OCI-LY1 (cell line): ENCODE results near the gene FGF14.

ENCODE experiments used
- H2AFZ ChIP-seq: fragments of 200-600 bp; sonication (generic), shearing (Covaris generic); 2 replicates; pipeline ENCODE4 v1.6.0; 2014; ENCODE audit warnings: antibody characterized with exemption, mild to moderate bottlenecking, low read length
- H3F3A ChIP-seq: fragments of 200-600 bp; sonication (generic), shearing (Covaris generic); 2 replicates; pipeline ENCODE4 v1.6.0; 2014; ENCODE audit warnings: mild to moderate bottlenecking, antibody characterized with exemption, low read length, moderate library complexity; ENCODE audit not compliant: insufficient read depth
- H3K27ac ChIP-seq: fragments of 200-600 bp; sonication (generic); 2 replicates; pipeline ENCODE4 v1.5.1; 2014; ENCODE audit warnings: low read length, mixed run types, mild to moderate bottlenecking, low read depth; ENCODE audit not compliant: poor library complexity, severe bottlenecking
- H3K27me3 ChIP-seq: fragments of 200-600 bp; sonication (generic); 2 replicates; pipeline ENCODE4 v1.6.0; 2014; ENCODE audit warnings: antibody characterized with exemption, mild to moderate bottlenecking, low read length, moderate library complexity; ENCODE audit not compliant: insufficient read depth
- H3K36me3 ChIP-seq: fragments of 200-600 bp; sonication (generic); 2 replicates; pipeline ENCODE4 v1.6.1; 2014; ENCODE audit warnings: mild to moderate bottlenecking, antibody characterized with exemption, low read length, moderate library complexity, mixed read lengths; ENCODE audit not compliant: insufficient read depth
- H3K4me1 ChIP-seq: fragments of 200-600 bp; sonication (generic); 2 replicates; pipeline ENCODE4 v1.5.1; 2014; ENCODE audit warnings: mild to moderate bottlenecking, low read length, moderate library complexity; ENCODE audit not compliant: insufficient read depth, severe bottlenecking
- H3K4me2 ChIP-seq: fragments of 200-600 bp; sonication (generic), shearing (Covaris generic); 2 replicates; pipeline ENCODE4 v1.6.1; 2014; ENCODE audit warnings: low read length
- H3K4me3 ChIP-seq: fragments of 200-600 bp; sonication (generic); 2 replicates; pipeline ENCODE4 v1.5.1; 2014; ENCODE audit warnings: low read length, low read depth, mild to moderate bottlenecking, mixed read lengths; ENCODE audit not compliant: poor library complexity, severe bottlenecking
- H3K79me2 ChIP-seq: fragments of 200-600 bp; shearing (Covaris generic); 2 replicates; pipeline ENCODE4 v1.6.1; 2016; ENCODE audit warnings: mixed run types, low read length, mixed read lengths; ENCODE audit not compliant: insufficient read depth
- H3K9ac ChIP-seq: fragments of 200-600 bp; sonication (generic), shearing (Covaris generic); 2 replicates; pipeline ENCODE4 v1.6.1; 2014; ENCODE audit warnings: mild to moderate bottlenecking, low read length, mixed read lengths
- H3K9me2 ChIP-seq: fragments of 200-600 bp; sonication (generic), shearing (Covaris generic); 2 replicates; pipeline ENCODE4 v1.6.1; 2014; ENCODE audit warnings: low read depth, mild to moderate bottlenecking, low read length, mixed read lengths
- H3K9me3 ChIP-seq: fragments of 200-600 bp; shearing (Covaris generic); 2 replicates; pipeline ENCODE4 v1.6.1; 2014; ENCODE audit warnings: low read length, mixed read lengths
- H4K20me1 ChIP-seq: fragments of 200-600 bp; sonication (generic), shearing (Covaris generic); 2 replicates; pipeline ENCODE4 v1.6.0; 2016; ENCODE audit warnings: mild to moderate bottlenecking, low read length; ENCODE audit not compliant: insufficient read depth
- EZH2 ChIP-seq: fragments of 200-600 bp; sonication (generic), shearing (Covaris generic); IDR thresholded peaks from 2 replicates; pipeline ENCODE4 v1.8.0; 2017; ENCODE audit warnings: borderline replicate concordance, mixed run types, mild to moderate bottlenecking, antibody characterized with exemption, low read length, moderate library complexity, mixed read lengths
- TF ChIP-seq, protein P1 (sequence below): fragments of 200-600 bp; sonication (generic), shearing (Covaris generic); IDR thresholded peaks from 2 replicates; pipeline ENCODE4 v1.5.1; 2017; ENCODE audit warnings: mild to moderate bottlenecking, antibody characterized with exemption, low read length, moderate library complexity, mixed read lengths

Gene FGF14

DNA sequence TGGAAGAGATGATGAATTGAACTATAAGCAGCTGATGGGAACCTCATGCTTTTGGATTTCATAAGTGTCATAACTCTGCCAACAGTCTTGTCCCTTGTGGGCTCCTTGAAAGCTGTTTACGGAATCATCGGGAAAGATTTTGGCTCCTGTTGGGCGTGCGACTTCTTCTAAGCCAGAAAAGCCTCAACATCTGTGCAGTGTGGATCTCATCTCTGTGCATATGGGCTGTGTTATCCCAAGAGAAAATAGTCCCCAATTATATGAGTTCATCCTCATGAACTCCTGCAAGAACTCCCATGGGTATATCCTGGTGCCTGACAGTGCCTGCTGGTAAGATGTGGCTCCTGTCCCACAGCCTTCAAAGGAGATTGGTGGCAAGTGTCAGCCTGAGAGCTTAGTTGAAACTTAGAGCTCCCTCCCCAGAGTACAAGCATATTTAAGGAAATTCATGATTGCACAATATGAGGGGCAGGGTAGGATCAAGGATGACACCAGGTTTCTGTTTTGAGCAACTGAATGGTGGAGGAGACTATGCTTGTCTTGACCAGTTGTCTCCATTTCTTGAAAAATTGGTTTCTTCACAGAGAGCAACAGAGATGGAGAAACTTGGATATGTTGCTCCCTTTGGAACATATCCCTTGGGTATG is 705.9 kb downstream of the FGF14 start:
- H3K27me3 ChIP-seq = peaks cover 7% of the 10 kb centered on the region; the same call in 1 of the 2 replicates
- H3K4me1 ChIP-seq = no peaks in the 10 kb centered on the region
- no peak overlapping the region for H3K9ac ChIP-seq
- no peaks in the 10 kb centered on the region for H4K20me1 ChIP-seq
- no peak overlapping the region for H2AFZ ChIP-seq
- no peaks in the 10 kb centered on the region for H3K36me3 ChIP-seq
- TF ChIP-seq, protein P1, sequence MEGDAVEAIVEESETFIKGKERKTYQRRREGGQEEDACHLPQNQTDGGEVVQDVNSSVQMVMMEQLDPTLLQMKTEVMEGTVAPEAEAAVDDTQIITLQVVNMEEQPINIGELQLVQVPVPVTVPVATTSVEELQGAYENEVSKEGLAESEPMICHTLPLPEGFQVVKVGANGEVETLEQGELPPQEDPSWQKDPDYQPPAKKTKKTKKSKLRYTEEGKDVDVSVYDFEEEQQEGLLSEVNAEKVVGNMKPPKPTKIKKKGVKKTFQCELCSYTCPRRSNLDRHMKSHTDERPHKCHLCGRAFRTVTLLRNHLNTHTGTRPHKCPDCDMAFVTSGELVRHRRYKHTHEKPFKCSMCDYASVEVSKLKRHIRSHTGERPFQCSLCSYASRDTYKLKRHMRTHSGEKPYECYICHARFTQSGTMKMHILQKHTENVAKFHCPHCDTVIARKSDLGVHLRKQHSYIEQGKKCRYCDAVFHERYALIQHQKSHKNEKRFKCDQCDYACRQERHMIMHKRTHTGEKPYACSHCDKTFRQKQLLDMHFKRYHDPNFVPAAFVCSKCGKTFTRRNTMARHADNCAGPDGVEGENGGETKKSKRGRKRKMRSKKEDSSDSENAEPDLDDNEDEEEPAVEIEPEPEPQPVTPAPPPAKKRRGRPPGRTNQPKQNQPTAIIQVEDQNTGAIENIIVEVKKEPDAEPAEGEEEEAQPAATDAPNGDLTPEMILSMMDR = no peak
- no peak for TF ChIP-seq EZH2
- H3K27ac ChIP-seq = no peak overlapping the region
- no peaks in the 10 kb centered on the region for H3K9me3 ChIP-seq
- H3K79me2 ChIP-seq = no peaks in the 10 kb centered on the region
- H3K4me3 ChIP-seq = no peak overlapping the region
- H3K4me2 ChIP-seq = no peak overlapping the region
- no peaks in the 10 kb centered on the region for H3F3A ChIP-seq
- H3K9me2 ChIP-seq = no peaks in the 10 kb centered on the region

DNA sequence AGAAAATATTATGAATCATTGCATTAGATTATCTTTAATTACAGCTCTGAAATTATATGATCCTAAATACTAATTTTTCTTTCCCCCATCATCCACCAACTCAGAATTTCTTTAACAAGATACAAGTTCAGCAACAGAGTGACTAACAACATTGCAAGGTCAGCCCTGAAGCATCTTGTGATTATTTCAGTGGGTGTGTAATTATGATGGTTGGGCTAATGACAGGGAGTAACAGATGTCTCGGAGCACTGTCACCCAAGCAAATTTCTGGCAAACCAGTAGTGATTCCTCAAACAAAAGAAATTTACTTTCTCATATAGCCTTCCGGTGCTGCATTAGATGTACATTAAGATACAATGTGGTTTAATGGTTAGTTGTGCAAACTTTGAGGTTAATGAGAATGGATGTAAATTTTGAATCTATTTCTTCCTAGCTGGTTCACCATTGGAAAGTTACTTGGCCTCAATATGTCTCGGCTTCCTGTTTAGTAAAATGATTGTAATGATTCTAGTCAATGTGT is 710.4 kb downstream of the FGF14 start:
- H3K4me2 ChIP-seq = no peak overlapping the region
- H3K9ac ChIP-seq = no peak overlapping the region
- H3K27ac ChIP-seq = no peak overlapping the region
- H2AFZ ChIP-seq = no peak overlapping the region
- H3K36me3 ChIP-seq = no peaks in the 10 kb centered on the region
- H3K9me3 ChIP-seq = no peaks in the 10 kb centered on the region
- TF ChIP-seq, protein P1 = no peak
- no peak for TF ChIP-seq EZH2
- peaks cover 4% of the 10 kb centered on the region; the same call in 1 of the 2 replicates for H3K27me3 ChIP-seq
- no peak overlapping the region for H3K4me3 ChIP-seq
- H3K9me2 ChIP-seq = no peaks in the 10 kb centered on the region
- no peaks in the 10 kb centered on the region for H3K4me1 ChIP-seq
- H3F3A ChIP-seq = no peaks in the 10 kb centered on the region
- no peaks in the 10 kb centered on the region for H3K79me2 ChIP-seq
- no peaks in the 10 kb centered on the region for H4K20me1 ChIP-seq

DNA sequence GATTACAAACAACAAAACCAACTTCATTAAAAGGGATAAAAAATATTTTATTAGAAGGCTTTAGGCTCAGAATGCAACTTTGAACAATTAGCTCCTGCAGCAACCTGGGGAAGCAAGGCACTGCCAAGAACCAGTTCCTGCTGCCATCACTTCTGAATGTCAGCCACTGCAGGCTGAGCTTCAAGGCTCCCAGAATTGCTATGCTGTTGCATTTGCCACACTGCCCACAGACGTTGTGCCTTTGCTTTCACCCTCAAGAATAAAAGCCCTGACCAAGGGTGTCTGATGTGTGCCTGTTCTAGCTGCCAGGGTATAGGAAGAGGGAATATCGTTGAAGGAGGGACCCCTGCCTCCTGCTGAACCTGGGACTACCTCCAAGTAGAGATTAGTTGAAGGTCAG is 711.0 kb downstream of the FGF14 start:
- H2AFZ ChIP-seq = no peak overlapping the region
- TF ChIP-seq, protein P1 = no peak
- TF ChIP-seq EZH2 = no peak
- no peaks in the 10 kb centered on the region for H3K36me3 ChIP-seq
- H3K4me3 ChIP-seq = no peak overlapping the region
- H3K9ac ChIP-seq = no peak overlapping the region
- no peak overlapping the region for H3K27ac ChIP-seq
- no peaks in the 10 kb centered on the region for H3K9me2 ChIP-seq
- no peaks in the 10 kb centered on the region for H3K79me2 ChIP-seq
- peaks cover 4% of the 10 kb centered on the region; the same call in 1 of the 2 replicates for H3K27me3 ChIP-seq
- H3K9me3 ChIP-seq = no peaks in the 10 kb centered on the region
- H3F3A ChIP-seq = no peaks in the 10 kb centered on the region
- no peaks in the 10 kb centered on the region for H3K4me1 ChIP-seq
- no peak overlapping the region for H3K4me2 ChIP-seq
- H4K20me1 ChIP-seq = no peaks in the 10 kb centered on the region
